ENCODE data around the gene ZNF691.

GRCh38 chr1:42886046-42886739, 39.8 kb downstream of the ZNF691 start:
- no peak for TF ChIP-seq GATA2 (IDR thresholded peaks at IDR 0.05; ENCODE audit: low read depth, low read length)
- TF ChIP-seq GATA3 (IDR thresholded peaks at IDR 0.05; ENCODE audit: low read depth, low read length): no peak

All from SH-SY5Y (cell line).